ENCODE measurements around the gene ZNF20. TPM values are rescaled to one million over a fixed set of nuclear protein-coding genes. Genes with fewer than 3 reads are reported as not detected.

The ZNF20 gene
- total RNA-seq, 1 donor from 2014 or later: 3.2 TPM

DNA sequence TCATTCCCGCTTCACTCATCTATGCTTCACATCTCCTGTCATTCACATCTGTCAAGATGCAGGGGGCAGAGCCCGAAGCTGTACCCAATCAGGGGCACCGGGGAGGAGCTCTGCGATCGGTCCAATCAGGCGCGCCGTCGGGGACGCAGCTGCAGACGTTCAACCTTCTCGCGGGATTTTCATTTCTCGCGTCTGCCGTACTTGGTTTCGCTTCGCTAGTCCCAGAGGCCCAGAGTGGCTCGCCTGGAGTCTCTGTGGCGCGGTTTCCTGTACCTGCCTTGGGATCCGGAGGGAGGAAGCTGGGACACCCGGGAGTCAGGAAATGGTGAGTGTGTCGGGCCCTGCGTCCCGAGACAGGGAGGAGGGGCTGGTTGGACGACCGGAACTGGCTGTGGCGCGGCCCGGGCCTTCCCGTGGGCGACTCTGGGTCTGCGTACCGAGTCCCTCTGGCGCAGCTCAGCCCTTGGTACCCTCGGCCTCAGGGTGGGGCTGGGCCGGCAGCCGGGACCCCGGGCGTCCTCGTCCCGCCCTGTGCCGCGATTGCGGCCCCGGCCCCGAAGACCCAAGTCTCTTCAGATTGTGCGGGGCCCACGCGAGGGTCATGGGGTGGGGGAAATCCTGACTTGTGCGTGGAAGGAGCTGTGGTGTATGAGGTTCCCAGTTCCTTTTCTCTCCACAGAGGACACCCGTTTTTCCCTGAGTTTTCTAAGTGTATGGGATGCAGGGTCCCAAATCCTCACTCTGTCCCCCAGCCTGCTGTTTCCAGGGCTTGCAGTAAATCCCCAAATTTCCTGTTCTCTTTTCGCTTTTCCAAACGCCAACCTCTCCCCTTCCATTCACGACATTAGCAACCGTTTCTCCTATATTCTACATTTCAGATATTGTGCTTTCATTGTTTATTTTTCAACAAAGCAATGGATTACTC lies 23.0 kb upstream of the ZNF20 start, which contains the start of gene ZNF136:
Gene ZNF136 (plus strand): TSS at position 215 of the 925 bp plus-strand sequence. CDS start 108 bp downstream, at position 323.
- Histone ChIP-seq H3K4me3 (ENCODE audit: low read depth, low read length) (peak within 1 kb of the TSS; percentile 66), H3K36me3 (ENCODE audit: control insufficient read depth, insufficient read depth, low read length) (no peaks in the 10 kb centered on the region), H3K27me3 (ENCODE audit: control insufficient read depth, insufficient read depth, low read length) (no peaks in the 10 kb centered on the region)
- FAIRE-seq (no peak), DNase-seq (ENCODE audit: low read depth) (peak; percentile 95)
- TF ChIP-seq, protein P1, sequence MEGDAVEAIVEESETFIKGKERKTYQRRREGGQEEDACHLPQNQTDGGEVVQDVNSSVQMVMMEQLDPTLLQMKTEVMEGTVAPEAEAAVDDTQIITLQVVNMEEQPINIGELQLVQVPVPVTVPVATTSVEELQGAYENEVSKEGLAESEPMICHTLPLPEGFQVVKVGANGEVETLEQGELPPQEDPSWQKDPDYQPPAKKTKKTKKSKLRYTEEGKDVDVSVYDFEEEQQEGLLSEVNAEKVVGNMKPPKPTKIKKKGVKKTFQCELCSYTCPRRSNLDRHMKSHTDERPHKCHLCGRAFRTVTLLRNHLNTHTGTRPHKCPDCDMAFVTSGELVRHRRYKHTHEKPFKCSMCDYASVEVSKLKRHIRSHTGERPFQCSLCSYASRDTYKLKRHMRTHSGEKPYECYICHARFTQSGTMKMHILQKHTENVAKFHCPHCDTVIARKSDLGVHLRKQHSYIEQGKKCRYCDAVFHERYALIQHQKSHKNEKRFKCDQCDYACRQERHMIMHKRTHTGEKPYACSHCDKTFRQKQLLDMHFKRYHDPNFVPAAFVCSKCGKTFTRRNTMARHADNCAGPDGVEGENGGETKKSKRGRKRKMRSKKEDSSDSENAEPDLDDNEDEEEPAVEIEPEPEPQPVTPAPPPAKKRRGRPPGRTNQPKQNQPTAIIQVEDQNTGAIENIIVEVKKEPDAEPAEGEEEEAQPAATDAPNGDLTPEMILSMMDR (IDR thresholded peaks at IDR 0.05; ENCODE audit: insufficient read depth, low read length, severe bottlenecking): no peak

DNA sequence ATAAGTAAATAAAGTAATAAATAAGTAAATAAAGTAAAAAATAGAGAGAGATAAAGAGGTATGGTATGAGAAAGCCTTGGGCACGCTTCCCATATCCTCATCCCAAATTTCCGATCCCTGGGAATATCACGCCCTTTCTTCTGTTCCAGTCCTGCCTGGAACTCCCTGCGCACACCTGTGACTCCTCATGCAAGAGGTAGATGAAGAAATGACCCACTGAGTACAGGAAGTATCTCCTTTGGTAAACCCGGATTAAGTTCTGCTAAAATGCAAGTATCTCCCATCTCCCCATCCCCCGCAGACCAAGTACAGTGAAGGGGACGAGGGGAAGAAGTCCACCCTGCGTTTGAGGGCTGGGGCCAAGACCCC lies 22.3 kb upstream of the ZNF20 start:
- TF ChIP-seq, protein P1 (IDR thresholded peaks at IDR 0.05; ENCODE audit: insufficient read depth, low read length, severe bottlenecking): no peak
- H3K36me3 ChIP-seq (ENCODE audit: control insufficient read depth, insufficient read depth, low read length): no peaks in the 10 kb centered on the region

DNA sequence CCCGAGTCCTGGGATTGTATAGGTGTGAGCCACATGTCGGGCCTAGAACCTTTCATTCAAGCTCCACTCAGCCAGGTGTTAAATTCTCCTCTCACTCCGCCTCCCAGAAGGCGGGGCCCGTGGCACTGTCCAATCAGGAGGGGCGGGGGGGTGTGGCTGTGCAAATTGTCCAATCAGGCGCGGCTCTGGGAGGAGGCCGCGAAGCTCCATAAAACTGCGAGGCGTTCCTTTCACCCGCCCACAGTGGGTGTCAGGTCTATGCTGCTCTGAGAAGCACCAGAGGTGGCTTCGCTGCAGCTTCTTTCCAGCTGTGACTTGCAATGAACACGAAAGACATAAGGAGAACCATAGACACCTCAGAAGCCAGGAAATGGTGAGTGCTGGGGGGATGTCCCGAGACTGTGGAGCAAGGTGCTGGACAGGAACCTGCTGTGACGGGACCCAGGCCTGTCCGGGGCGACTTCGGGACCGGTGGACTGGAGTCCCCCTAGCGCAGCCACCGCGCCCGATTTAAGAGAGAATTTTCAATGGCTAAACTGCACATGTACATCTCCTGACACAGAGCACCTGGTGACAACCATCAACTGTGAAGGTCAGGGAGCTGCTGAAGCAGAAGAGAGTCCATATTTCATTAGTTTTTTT lies 19.7 kb upstream of the ZNF20 start:
- no peaks in the 10 kb centered on the region for H3K27me3 ChIP-seq (ENCODE audit: control insufficient read depth, insufficient read depth, low read length)
- DNase-seq (ENCODE audit: low read depth): no peak
- no peak overlapping the region for H3K4me3 ChIP-seq (ENCODE audit: low read depth, low read length)
- no peaks in the 10 kb centered on the region for H3K36me3 ChIP-seq (ENCODE audit: control insufficient read depth, insufficient read depth, low read length)
- FAIRE-seq: no peak
- TF ChIP-seq, protein P1 (IDR thresholded peaks at IDR 0.05; ENCODE audit: insufficient read depth, low read length, severe bottlenecking): no peak

More for the DNA sequence above, 22.3 kb upstream of the ZNF20 start:
- no peak for FAIRE-seq
- peak overlapping the region; percentile 66 for H3K4me3 ChIP-seq (ENCODE audit: low read depth, low read length)
- no peak for DNase-seq (ENCODE audit: low read depth)
- H3K27me3 ChIP-seq (ENCODE audit: control insufficient read depth, insufficient read depth, low read length): no peaks in the 10 kb centered on the region

DNA sequence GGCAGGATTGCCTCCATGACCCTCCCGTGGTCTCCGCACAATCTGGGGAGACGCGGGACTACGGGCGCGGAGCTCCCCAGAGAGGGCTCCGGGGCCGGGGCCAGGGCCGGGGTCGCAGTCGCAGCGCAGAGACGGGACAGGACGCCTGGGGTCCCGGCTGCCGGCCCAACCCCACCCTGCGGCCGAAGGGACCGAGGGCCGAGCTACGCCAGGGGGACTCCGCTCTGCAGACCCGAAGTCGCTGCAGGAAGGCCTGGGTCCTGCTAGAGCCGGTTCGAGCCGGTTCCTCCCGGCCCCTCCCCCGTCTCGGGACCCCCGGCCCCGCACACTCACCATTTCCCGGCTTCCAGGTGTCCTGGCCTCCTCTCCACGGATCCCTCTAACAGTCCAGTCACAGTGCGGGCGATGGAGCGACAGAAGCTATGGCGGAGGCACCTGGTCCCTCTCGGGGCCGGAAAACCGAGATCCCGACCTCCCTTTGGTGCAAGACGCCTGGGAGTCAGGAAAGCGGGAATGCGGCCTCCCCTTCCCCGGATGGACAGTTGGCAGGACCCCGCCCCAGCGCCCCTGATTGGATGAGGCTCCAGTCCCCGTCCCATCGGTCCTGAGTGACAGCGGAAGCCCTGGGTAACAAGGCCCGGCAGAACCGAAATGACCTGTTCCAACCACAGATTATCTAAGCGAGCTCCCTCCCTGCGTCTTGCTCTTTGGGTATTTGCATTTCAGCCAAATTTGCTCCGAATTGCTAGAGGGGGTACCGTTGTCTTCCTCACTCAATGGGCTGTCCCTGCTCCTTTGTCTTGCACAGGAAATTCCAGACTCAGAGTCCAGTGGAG lies 16.3 kb upstream of the ZNF20 start, which contains the start of gene ZNF625:
Gene ZNF625 (minus strand): TSS at position 512 of the 836 bp plus-strand sequence. CDS start 176 bp downstream, at position 336.
- H3K36me3 ChIP-seq (ENCODE audit: control insufficient read depth, insufficient read depth, low read length): no peaks in the 10 kb centered on the region
- H3K4me3 ChIP-seq (ENCODE audit: low read depth, low read length): peak within 1 kb of the TSS; percentile 87
- no peaks in the 10 kb centered on the region for H3K27me3 ChIP-seq (ENCODE audit: control insufficient read depth, insufficient read depth, low read length)
- FAIRE-seq (no peak), DNase-seq (ENCODE audit: low read depth) (peak; percentile 77)
- TF ChIP-seq, protein P1 (IDR thresholded peaks at IDR 0.05; ENCODE audit: insufficient read depth, low read length, severe bottlenecking): no peak

DNA sequence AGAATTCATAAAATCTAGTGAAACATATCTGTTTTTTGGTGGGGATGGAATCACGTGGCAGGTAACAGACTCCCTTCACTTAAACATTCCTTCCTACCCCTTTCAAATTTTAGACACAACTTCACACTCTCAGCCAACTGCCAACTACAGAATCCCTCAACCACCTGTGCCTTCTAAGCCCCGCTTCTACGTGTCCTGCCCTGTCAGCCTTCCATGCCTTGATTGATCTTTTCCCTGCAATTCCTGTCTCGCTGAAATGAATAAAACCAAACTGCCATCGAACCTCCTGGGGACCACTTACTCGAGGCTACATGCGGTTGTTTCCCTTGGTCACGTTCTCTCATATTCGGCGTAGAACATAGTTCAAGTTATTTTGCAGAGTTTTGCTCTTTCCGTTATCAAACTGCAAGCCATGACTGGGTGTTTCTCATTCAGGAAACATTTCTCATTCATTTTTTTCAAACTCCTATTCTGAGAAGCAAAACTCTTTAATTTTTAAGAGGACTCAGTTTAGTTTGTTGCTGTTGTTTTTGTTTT lies 15.2 kb upstream of the ZNF20 start:
- no peaks in the 10 kb centered on the region for H3K36me3 ChIP-seq (ENCODE audit: control insufficient read depth, insufficient read depth, low read length)
- H3K27me3 ChIP-seq (ENCODE audit: control insufficient read depth, insufficient read depth, low read length): no peaks in the 10 kb centered on the region
- H3K4me3 ChIP-seq (ENCODE audit: low read depth, low read length): peak overlapping the region; percentile 87
- TF ChIP-seq, protein P1 (IDR thresholded peaks at IDR 0.05; ENCODE audit: insufficient read depth, low read length, severe bottlenecking): no peak
- DNase-seq (ENCODE audit: low read depth) (no peak), FAIRE-seq (peak; percentile 86)
